Fibroblast of peridontal ligament (primary cell): ENCODE results near the gene LDB1.
A peak's percentile ranks its signal among the peaks of the same experiment; 100 is the strongest.

ENCODE experiments used
- DNase-seq: peaks from one replicate; pipeline ENCODE4 v3.0.0-alpha.2; 2010; ENCODE audit errors: extremely low read depth

The LDB1 gene

GRCh38 chr10:102120142-102120990, at the start of gene LDB1:
LDB1 (minus strand) TSS chr10:102120368; CDS start chr10:102120110, 258 bp downstream.
- DNase-seq, result peak; percentile 69

DNA sequence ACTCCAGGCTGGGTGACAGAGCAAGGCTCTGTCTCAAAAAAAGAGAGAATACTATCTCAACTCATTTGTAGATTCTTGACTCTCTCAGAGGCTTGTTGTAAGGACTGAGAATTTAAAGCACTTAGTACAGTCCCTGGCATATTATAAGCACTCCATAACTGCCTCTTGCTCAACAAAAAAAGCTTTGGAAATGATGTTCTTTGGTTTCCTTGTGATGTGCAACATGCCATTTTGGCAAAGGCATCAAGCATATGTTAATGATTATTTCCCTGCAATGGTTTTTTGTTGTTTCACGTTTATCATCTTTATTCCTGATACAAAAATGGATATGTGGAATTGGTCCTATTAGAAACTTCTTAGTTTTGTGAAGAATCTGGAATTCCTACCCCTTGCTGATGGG, 47.7 kb upstream of the LDB1 start:
- peak; percentile 93 for DNase-seq

GRCh38 chr10:102163342-102163989, 43.3 kb upstream of the LDB1 start:
- DNase-seq, result no peak

DNA sequence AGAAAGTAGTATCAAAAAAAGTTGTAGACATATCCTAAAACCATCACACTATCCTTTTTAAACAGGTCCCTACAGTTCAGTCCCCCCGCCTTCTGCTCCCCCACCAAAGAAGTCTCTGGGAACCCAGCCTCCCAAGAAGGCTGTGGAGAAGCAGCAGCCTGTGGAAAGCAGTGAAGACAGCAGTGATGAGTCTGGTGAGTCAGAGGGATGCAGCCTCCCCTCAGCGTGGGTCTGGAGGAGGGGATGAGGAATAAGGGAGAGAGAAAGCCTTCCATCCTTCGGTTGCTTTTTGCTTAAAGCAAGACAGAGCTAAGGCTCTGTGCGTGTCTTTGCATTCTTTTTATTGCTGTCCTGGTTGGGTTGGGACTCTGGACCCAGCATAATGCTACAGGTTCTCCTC, 39.7 kb upstream of the LDB1 start:
- DNase-seq, result no peak

DNA sequence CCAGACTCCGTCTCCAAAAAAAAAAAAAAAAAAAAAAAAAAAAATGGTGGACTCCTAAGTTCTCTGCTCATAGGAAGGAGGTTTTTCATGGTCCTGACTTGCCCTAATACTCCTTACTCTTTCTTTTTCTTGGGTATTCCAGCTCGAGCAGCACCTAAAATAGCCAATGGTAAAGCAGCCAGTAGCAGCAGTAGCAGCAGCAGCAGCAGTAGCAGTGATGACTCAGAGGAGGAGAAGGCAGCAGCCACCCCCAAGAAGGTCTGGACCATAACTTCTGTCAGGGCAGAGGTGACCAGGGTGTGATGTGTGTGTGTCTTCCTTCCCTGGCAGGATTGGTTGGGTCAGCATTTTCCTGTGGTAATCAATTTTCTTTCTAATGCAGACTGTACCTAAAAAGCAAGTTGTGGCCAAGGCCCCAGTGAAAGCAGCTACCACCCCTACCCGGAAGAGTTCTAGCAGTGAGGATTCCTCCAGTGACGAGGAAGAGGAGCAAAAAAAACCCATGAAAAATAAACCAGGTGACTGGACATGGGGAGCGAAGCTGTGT, 39.0 kb upstream of the LDB1 start:
- DNase-seq, result no peak

GRCh38 chr10:102157224-102157623, 37.1 kb upstream of the LDB1 start:
- DNase-seq, result no peak

- no peak for DNase-seq
Measured at GRCh38 chr10:102154466-102155116, 34.4 kb upstream of the LDB1 start.

DNA sequence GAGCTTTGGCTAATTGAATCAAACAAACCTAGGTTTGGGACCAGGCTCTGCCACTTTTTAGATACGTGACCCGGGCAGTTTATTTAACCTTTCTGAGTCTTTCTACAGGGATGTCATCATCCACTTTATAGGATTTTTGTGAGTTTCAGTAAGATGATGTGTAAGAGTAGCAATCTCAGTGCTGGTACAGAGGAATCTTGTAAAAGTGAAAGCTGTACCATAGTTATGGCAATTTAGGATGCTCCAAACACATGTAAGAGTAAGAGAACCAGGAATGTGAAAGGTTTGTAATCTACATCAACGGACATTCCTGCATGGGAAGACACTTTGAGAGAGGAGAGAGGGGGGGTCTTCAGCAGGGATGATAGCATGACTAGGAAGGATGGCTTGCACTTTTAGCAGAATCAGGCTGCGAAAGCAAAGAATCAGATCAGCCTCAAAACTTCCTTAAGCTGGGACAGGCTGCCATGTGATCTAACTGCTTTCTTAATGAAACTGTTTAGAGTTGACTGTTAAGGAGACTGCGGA, 33.0 kb upstream of the LDB1 start:
- DNase-seq, result peak; percentile 22

DNA sequence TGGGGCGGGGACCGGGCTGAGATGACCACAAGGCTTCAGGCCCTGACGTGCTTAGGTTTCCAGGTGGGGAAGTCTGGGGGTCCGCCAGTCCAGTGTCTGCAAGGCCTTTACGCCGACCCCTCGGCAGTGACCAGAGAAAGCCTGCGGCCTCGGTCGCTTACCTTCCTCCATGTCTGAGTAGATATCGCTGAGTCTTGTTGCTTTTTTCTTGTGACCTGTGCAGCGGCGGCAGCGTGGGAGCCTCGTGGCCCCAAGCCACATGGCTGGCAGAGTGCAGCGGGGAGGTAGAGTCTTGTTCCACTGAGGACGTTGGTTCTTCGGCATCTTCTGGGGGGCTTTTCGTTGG, 32.4 kb upstream of the LDB1 start:
- no peak for DNase-seq

DNA sequence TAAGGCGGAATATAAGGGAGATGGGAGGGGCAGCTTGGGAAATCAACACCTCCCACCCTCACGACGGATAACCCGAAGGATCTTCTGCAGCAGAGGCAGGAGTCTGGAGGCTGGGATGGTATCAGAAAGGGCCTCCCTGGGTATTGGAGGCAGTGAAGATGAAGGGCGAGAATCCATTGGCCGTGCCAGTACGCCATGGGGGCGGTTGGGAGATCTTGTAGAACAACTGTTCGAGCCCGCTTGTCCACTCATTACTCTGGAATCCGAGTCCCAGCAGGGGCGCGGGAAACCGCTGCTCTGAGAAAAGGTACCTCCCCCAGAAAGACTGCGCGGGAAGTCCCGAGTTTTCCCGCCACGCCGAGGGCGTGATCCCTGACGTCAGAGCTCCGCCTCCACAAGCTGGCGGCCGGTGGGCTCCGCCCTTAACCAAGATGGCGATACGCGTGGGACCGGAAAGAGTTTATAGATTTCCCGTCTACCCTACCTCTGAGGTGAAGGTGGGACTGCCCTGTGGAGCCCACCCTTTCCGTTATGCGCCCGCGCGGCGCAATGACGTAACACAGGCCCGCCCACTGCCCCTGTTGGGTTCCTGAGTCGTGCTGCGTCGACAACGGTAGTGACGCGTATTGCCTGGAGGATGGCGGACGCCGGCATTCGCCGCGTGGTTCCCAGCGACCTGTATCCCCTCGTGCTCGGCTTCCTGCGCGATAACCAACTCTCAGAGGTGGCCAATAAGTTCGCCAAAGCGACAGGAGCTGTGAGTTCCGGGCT, 31.8 kb upstream of the LDB1 start, which contains the start of gene NOLC1:
Gene NOLC1, plus strand, starts transcription at position 616 of the 771 bp plus-strand sequence. Its CDS starts 22 bp downstream, at position 638.
- peak; percentile 99 for DNase-seq

DNA sequence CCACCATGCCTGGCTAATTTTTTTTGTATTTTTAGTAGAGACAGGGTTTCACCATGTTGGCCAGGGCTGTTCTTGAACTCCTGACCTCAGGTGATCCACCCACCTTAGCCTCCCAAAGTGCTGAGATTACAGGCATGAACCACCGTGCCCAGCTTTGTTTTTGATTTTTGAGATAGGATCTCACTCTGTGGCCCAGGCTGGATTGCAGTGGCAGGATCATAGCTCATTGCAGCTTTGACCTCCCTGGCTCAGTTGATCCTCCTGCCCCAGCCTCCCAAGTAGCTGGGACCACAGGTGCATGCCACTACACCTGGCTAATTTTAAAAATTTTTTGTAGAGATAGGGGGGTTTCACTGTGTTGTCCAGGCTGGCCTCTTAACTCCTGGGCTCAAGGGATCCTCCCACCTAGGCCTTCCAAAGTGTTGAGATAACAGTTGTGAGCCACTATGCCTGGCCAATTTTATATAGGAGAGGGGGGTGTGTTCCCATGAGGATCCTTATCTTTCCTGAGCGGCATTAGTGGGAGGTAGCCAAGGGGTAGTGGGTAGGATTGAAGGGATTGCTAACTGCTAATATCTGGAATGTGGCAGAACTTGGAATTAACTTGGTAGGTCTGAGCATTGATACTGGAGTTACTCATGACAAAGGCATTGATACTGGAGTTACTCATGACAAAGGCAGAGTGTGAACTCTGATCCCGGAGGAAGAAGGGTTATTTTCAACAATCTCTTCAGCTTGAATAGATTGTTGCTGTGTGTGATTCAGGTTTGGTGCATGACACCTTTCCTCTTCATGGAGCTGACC, 31.0 kb upstream of the LDB1 start:
- DNase-seq, result peak; percentile 56

DNA sequence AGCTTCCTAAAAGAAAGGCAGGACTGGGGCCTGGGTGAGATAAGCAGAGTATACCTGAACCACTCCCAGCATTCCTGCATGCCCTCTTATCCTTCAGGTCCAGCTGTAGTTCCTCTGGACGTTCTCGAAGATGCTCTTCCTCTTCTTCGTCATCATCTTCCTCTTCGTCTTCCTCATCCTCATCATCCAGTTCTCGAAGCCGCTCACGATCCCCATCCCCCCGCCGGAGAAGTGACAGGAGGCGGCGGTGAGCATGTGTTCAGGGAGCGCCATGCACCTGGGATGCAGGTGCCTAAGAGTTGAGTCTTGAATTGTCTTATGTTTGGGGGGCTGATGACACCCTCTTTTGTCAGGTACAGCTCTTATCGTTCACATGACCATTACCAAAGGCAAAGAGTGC, 28.1 kb upstream of the LDB1 start:
- no peak for DNase-seq

GRCh38 chr10:102147561-102147960, 27.4 kb upstream of the LDB1 start:
- no peak for DNase-seq

DNA sequence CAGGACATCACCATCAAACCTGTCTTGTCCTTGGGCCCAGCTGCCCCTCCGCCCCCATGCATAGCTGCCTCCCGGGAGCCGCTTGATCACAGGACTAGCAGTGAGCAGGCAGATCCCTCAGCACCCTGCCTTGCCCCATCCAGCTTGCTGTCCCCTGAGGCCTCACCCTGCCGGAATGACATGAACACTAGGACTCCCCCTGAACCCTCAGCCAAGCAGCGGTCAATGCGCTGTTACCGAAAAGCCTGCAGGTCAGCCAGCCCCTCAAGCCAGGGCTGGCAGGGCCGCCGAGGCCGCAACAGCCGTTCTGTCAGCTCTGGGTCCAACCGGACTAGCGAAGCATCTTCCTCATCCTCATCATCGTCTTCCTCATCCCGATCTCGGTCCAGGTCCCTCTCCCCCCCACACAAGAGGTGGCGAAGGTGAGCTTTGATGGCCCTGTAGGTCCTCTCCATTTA, 26.8 kb upstream of the LDB1 start:
- DNase-seq, result no peak

DNA sequence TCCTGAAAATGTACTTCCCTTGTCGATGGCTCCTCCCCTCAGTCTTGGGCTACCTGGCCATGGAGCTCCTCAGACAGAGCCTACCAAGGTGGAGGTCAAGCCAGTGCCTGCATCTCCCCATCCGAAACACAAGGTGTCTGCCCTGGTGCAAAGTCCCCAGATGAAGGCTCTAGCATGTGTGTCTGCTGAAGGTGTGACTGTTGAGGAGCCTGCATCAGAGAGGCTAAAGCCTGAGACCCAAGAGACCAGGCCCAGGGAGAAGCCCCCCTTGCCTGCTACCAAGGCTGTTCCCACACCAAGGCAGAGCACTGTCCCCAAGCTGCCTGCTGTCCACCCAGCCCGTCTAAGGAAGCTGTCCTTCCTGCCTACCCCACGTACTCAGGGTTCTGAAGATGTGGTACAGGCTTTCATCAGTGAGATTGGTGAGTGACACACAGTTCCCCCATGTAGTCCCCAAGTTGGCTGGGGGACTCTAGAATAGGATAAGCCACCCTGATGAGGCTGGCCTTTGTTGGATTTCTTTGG, 21.5 kb upstream of the LDB1 start:
- DNase-seq, result no peak

GRCh38 chr10:102140913-102141540, 20.9 kb upstream of the LDB1 start:
- no peak for DNase-seq

- DNase-seq, result no peak
Measured at GRCh38 chr10:102140218-102140617, 20.1 kb upstream of the LDB1 start.

- no peak for DNase-seq
Measured at GRCh38 chr10:102139281-102140110, 19.3 kb upstream of the LDB1 start.
